ENCODE measurements around the gene VAT1L.

DNA sequence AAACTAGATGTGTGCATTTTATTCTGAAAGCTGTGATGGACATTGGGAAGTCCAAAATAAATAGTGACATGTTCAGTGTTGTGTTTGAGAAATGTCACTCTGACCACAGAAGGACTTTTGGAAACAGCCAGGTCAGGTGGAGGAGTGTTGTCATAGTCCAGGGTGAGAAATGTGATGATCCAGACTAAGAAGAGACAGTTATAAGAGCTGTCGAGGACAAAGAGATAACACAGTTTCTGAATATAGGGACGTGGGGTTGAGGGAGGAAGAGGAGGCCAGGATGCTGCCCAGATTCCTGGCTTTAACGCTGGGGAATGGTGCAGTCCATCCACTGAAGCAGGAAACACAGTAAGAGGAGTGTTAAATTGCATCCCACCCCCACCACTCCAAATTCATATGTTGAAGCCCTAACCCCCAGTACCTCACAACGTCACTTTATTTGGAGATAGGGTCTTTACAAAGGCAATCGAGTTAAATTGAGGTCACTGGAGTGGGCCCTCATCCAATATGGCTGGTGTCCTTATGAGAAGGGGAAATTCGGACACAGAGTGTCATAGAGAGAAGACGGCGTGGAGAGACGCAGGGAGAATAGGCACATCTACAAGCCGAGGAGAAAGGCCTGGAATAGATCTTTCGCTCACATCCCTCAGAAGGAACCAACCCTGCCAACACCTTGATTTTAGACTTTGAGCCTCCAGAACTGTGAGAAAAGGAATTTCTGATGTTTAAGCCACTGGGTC, 71.3 kb downstream of the VAT1L start:
- TF ChIP-seq, protein P1, sequence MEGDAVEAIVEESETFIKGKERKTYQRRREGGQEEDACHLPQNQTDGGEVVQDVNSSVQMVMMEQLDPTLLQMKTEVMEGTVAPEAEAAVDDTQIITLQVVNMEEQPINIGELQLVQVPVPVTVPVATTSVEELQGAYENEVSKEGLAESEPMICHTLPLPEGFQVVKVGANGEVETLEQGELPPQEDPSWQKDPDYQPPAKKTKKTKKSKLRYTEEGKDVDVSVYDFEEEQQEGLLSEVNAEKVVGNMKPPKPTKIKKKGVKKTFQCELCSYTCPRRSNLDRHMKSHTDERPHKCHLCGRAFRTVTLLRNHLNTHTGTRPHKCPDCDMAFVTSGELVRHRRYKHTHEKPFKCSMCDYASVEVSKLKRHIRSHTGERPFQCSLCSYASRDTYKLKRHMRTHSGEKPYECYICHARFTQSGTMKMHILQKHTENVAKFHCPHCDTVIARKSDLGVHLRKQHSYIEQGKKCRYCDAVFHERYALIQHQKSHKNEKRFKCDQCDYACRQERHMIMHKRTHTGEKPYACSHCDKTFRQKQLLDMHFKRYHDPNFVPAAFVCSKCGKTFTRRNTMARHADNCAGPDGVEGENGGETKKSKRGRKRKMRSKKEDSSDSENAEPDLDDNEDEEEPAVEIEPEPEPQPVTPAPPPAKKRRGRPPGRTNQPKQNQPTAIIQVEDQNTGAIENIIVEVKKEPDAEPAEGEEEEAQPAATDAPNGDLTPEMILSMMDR (IDR thresholded peaks at IDR 0.05; ENCODE audit: poor library complexity), result no peak
- TF ChIP-seq EZH2 (IDR thresholded peaks at IDR 0.05; ENCODE audit: borderline replicate concordance), result no peak
- no peak for TF ChIP-seq EZH2phosphoT487 (IDR thresholded peaks at IDR 0.05; ENCODE audit: low read depth, severe bottlenecking, unreplicated experiment)
